ENCODE data around the gene CMC2. TPM values are rescaled to one million over a fixed set of nuclear protein-coding genes. Genes with fewer than 3 reads are reported as not detected.

CMC2 gene
- total and polyA plus RNA-seq, 2 of the 8 experiments (the other 6 are each of a cell fraction or from before 2014, with no cell fraction given), result 66.6 to 116 TPM

GRCh38 chr16:81005610-81006161, 999 bp downstream of the CMC2 start:
- DNase-seq (ENCODE audit: low read depth in 1 of 2, low spot score in 2 of 2) (no peak), FAIRE-seq (no peak)
- Histone ChIP-seq H2AK5ac (ENCODE audit: low read depth, low read length) (no peak overlapping the region), H3K4ac (replicated peaks; ENCODE audit: insufficient read length, low read depth, low read length) (no peak overlapping the region), H3K4me2 (ENCODE audit: insufficient read depth in 1 of 2, low read depth in 2 of 2, low read length in 2 of 2) (peak overlapping the region; percentile 61 to 93), H3K56ac (replicated peaks; ENCODE audit: insufficient read length, low read depth, low read length) (no peak overlapping the region), H3K23me2 (ENCODE audit: low read depth, low read length) (peaks cover 6% of the 10 kb centered on the region; the same call in 1 of the 2 replicates), H3K4me3 (ENCODE audit: extremely low read depth in 1 of 4, insufficient read depth in 2 of 4, low read depth in 3 of 4, low read length in 4 of 4) (peak overlapping the region; percentile 82 to 98 (median 91)), H2BK20ac (ENCODE audit: low read length) (no peak overlapping the region), H3K79me2 (ENCODE audit: control insufficient read depth in 1 of 2, insufficient read depth in 2 of 2, low read length in 2 of 2) (peaks cover 19 to 84% of the 10 kb centered on the region in 2 experiments), H3K9me3 (ENCODE audit: insufficient read depth in 2 of 2, low read depth in 1 of 2, low read length in 1 of 2) (no peaks in the 10 kb centered on the region), H3K27ac (ENCODE audit: low read depth, low read length) (no peak overlapping the region), H2BK12ac (ENCODE audit: low read depth, low read length) (no peak overlapping the region), H3K4me1 (replicated peaks in 1 of 4; ENCODE audit: control insufficient read depth in 3 of 4, insufficient read depth in 4 of 4, low read length in 3 of 4) (peaks cover 0 to 9% (median 2%) of the 10 kb centered on the region in 4 experiments; a peak in 2 of 7 replicates), H2BK15ac (ENCODE audit: low read length) (no peak overlapping the region), H3K18ac (ENCODE audit: extremely low read depth, low read length) (no peak overlapping the region), H3K36me3 (ENCODE audit: control insufficient read depth in 2 of 4, insufficient read depth in 4 of 4, low read length in 3 of 4) (peaks cover 0 to 6% (median 0%) of the 10 kb centered on the region in 4 experiments; a peak in 1 of 8 replicates), H3K27me3 (replicated peaks in 1 of 4; ENCODE audit: control insufficient read depth in 3 of 4, extremely low read depth in 1 of 4, insufficient read depth in 3 of 4, low read length in 3 of 4) (no peaks in the 10 kb centered on the region), H3K79me1 (ENCODE audit: low read depth, low read length) (peaks cover 4% of the 10 kb centered on the region; the same call in 1 of the 2 replicates), H2BK5ac (ENCODE audit: low read depth, low read length) (no peak overlapping the region), H2AFZ (ENCODE audit: low read length) (no peak overlapping the region), H3K23ac (ENCODE audit: insufficient read length) (no peak overlapping the region), H3K14ac (ENCODE audit: insufficient read length) (no peak overlapping the region), H4K20me1 (replicated peaks in 1 of 2; ENCODE audit: control insufficient read depth in 1 of 2, insufficient read depth in 2 of 2, low read length in 2 of 2) (peaks cover 2 to 11% of the 10 kb centered on the region in 2 experiments), H2BK120ac (replicated peaks; ENCODE audit: low read depth, low read length) (no peak overlapping the region), H4K8ac (ENCODE audit: extremely low read depth, insufficient read depth, low read length) (no peak overlapping the region), H4K91ac (replicated peaks; ENCODE audit: insufficient read length, low read length) (no peak overlapping the region), H4K5ac (ENCODE audit: insufficient read length, low read depth, low read length) (no peak overlapping the region), H3K9ac (replicated peaks in 1 of 4; ENCODE audit: extremely low read depth in 1 of 4, low read depth in 3 of 4, low read length in 3 of 4) (peak overlapping the region in 3 of 4 experiments; percentile 9 to 100 (median 89); a peak in 3 of 7 replicates)
- ChIA-PET POLR2A (ENCODE audit: partially characterized antibody) (interaction anchor here (1.6 to 1.9 kb wide), 2 partner anchors 25 to 72 kb away, joined by 4 to 5 read pairs; partner anchors contain the start of gene C16orf46), CTCF (ENCODE audit: partially characterized antibody) (interaction anchor here (0.5 to 7.1 kb wide), 11 partner anchors 9 to 100 kb away, joined by 3 to 83 read pairs (median 3); partner anchors contain the start of gene C16orf46)
- 40% methylated on average over 18 of the region's 18 CpGs; no CpG with 5 or more reads in 1 of the 2 experiments for WGBS, 2 experiments (ENCODE audit: extremely low coverage in 1 of 2, insufficient coverage in 1 of 2, insufficient read length in 1 of 2, insufficient replicate concordance in 2 of 2, low coverage in 1 of 2, low lambda C conversion rate in 2 of 2, missing lambda C conversion rate in 1 of 2)
- TF ChIP-seq CTCF (IDR thresholded peaks at IDR 0.05; ENCODE audit: control extremely low read depth in 1 of 3, insufficient read depth in 1 of 3, low read depth in 1 of 3, low read length in 3 of 3), result no peak
- no peak for TF ChIP-seq RFX5 (IDR thresholded peaks at IDR 0.05; ENCODE audit: borderline replicate concordance, low read depth, low read length)
- no peak for TF ChIP-seq GTF2F1 (IDR thresholded peaks at IDR 0.05; ENCODE audit: borderline replicate concordance, low read depth, low read length)
- peak; percentile 38; the same call in 1 of the 2 replicates for TF ChIP-seq TEAD4 (IDR thresholded peaks at IDR 0.05; ENCODE audit: low read depth, low read length)
- TF ChIP-seq SUZ12 (IDR thresholded peaks at IDR 0.05; ENCODE audit: low read length), result no peak
- no peak for TF ChIP-seq HDAC6 (IDR thresholded peaks at IDR 0.05; ENCODE audit: low read depth, low read length)
- TF ChIP-seq JUN (IDR thresholded peaks at IDR 0.05; ENCODE audit: low read depth, low read length), result no peak
- no peak for TF ChIP-seq SP4 (IDR thresholded peaks at IDR 0.05; ENCODE audit: low read length)
